Measurements from ENCODE around the gene BCAS3.

The BCAS3 gene

GRCh38 chr17:61064087-61064951, 386.7 kb downstream of the BCAS3 start:
- TF ChIP-seq CTCF (IDR thresholded peaks at IDR 0.05), result no peak
- Histone ChIP-seq H3K27ac (no peak overlapping the region), H3K4me3 (peak overlapping the region; percentile 33)
- no peak for DNase-seq (ENCODE audit: low spot score)

- TF ChIP-seq CTCF (IDR thresholded peaks at IDR 0.05), result no peak
- Histone ChIP-seq H3K4me3 (peak overlapping the region; percentile 33), H3K27ac (peak overlapping the region in 1 of 2 donors; percentile 19)
- DNase-seq (ENCODE audit: low spot score), result no peak
These were observed 387.7 kb downstream of the BCAS3 start for GRCh38 chr17:61065263-61065773.

- no peak for TF ChIP-seq CTCF (IDR thresholded peaks at IDR 0.05)
- Histone ChIP-seq H3K4me3 (no peak overlapping the region), H3K27ac (no peak overlapping the region)
- no peak for DNase-seq (ENCODE audit: low spot score)
These were observed 388.4 kb downstream of the BCAS3 start for GRCh38 chr17:61066062-61066461.

- no peak for TF ChIP-seq CTCF (IDR thresholded peaks at IDR 0.05)
- Histone ChIP-seq H3K27ac (no peak overlapping the region), H3K4me3 (no peak overlapping the region)
- no peak for DNase-seq (ENCODE audit: low spot score)
These were observed 393.0 kb downstream of the BCAS3 start for GRCh38 chr17:61070649-61071048.

- no peak for DNase-seq (ENCODE audit: low spot score)
- TF ChIP-seq CTCF (IDR thresholded peaks at IDR 0.05), result no peak
- Histone ChIP-seq H3K4me3 (no peak overlapping the region), H3K27ac (no peak overlapping the region)
These were observed 395.0 kb downstream of the BCAS3 start for GRCh38 chr17:61072648-61073047.

GRCh38 chr17:61073131-61073530, 395.5 kb downstream of the BCAS3 start:
- H3K4me3 ChIP-seq, result no peak overlapping the region
- H3K27ac ChIP-seq, result no peak overlapping the region
- DNase-seq (ENCODE audit: low spot score), result no peak
- no peak for TF ChIP-seq CTCF (IDR thresholded peaks at IDR 0.05)
